Spinal cord (tissue), 10 donors: ENCODE measurements around the gene SRPX. TPM values are rescaled to one million over a fixed set of nuclear protein-coding genes. Genes with fewer than 3 reads are reported as not detected.

Experiments
- DNase-seq, 6 donors: peaks; one replicate each; pipeline versions ENCODE4 v3.0.0 to v3.0.0-alpha.2; 2013 to 2015; ENCODE audit warnings: low spot score in 6 of 6, low read depth in 4 of 6
- H3K27ac ChIP-seq: one replicate; pipeline ENCODE4 v1.5.1; 2013; ENCODE audit warnings: low read depth, low read length, control low read depth
- H3K27me3 ChIP-seq: one replicate; pipeline ENCODE4 v1.6.1; 2013; ENCODE audit warnings: low read length; ENCODE audit not compliant: control insufficient read depth, insufficient read depth
- H3K36me3 ChIP-seq: one replicate; pipeline ENCODE4 v1.6.1; 2013; ENCODE audit warnings: low read length; ENCODE audit not compliant: control insufficient read depth, insufficient read depth
- H3K4me1 ChIP-seq: one replicate; pipeline ENCODE4 v1.6.1; 2013; ENCODE audit warnings: low read length; ENCODE audit not compliant: control insufficient read depth, insufficient read depth
- H3K4me3 ChIP-seq: one replicate; pipeline ENCODE4 v1.5.1; 2013; ENCODE audit warnings: low read depth, low read length, control low read depth
- H3K9me3 ChIP-seq: one replicate; pipeline ENCODE4 v1.6.1; 2013; ENCODE audit warnings: low read length; ENCODE audit not compliant: control insufficient read depth, insufficient read depth
- WGBS: methylation state at CpG from one replicate; pipeline ENCODE4 v1.1.5; 2013; ENCODE audit warnings: missing lambda C conversion rate; ENCODE audit not compliant: insufficient coverage; 5-methylcytosine and 5-hydroxymethylcytosine counted together
- polyA plus RNA-seq, 2 donors: library from polyadenylated mRNA; unstranded; fragments of 120-200 nt; gene quantifications; one replicate each; pipeline ENCODE4 v1.2.1, GENCODE V29; 2013; ENCODE audit not compliant: insufficient read length in 2 of 2
- total RNA-seq, 2 donors: library from RNA; depleted of rRNA in 1 of 2; stranded (reverse); fragments of 120-200 nt in 1 of 2; fragments of >200 nt in 1 of 2; gene quantifications; one replicate each; pipeline versions ENCODE4 v1.2.3 to v1.2.4, GENCODE V29; 2013 to 2014
- donor health status: healthy.

The SRPX gene
- total and polyA plus RNA-seq, 4 donors, result 7.3 to 41.8 (median 25.7) TPM

- 55% methylated on average over 7 of the region's 7 CpGs for WGBS
- peak in 1 of 6 donors; percentile 40 for DNase-seq
- H3K4me1 ChIP-seq, result no peaks in the 10 kb centered on the region
- H3K27me3 ChIP-seq, result peaks cover 3% of the 10 kb centered on the region
- no peak overlapping the region for H3K27ac ChIP-seq
- H3K9me3 ChIP-seq, result no peaks in the 10 kb centered on the region
- no peaks in the 10 kb centered on the region for H3K36me3 ChIP-seq
- no peak overlapping the region for H3K4me3 ChIP-seq
These were observed 103.2 kb downstream of the SRPX start for GRCh38 chrX:38117485-38117884.

GRCh38 chrX:38116706-38117105 lies 104.0 kb downstream of the SRPX start:
- no peak overlapping the region for H3K27ac ChIP-seq
- H3K4me3 ChIP-seq, result no peak overlapping the region
- no peaks in the 10 kb centered on the region for H3K4me1 ChIP-seq
- H3K27me3 ChIP-seq, result peaks cover 3% of the 10 kb centered on the region
- H3K36me3 ChIP-seq, result no peaks in the 10 kb centered on the region
- WGBS, result no CpG with 5 or more reads among the region's 1 CpG
- no peaks in the 10 kb centered on the region for H3K9me3 ChIP-seq
- no peak for DNase-seq

- no peaks in the 10 kb centered on the region for H3K36me3 ChIP-seq
- no peak overlapping the region for H3K27ac ChIP-seq
- H3K9me3 ChIP-seq, result no peaks in the 10 kb centered on the region
- 60% methylated on average over 1 of the region's 4 CpGs for WGBS
- no peak overlapping the region for H3K4me3 ChIP-seq
- no peaks in the 10 kb centered on the region for H3K4me1 ChIP-seq
- DNase-seq, result no peak
- peaks cover 3% of the 10 kb centered on the region for H3K27me3 ChIP-seq
These were observed 108.1 kb downstream of the SRPX start for GRCh38 chrX:38112566-38112965.

GRCh38 chrX:38111196-38111595 lies 109.5 kb downstream of the SRPX start:
- WGBS, result 100% methylated on average over 1 of the region's 5 CpGs

GRCh38 chrX:38110231-38110630 lies 110.4 kb downstream of the SRPX start:
- WGBS, result 80% methylated on average over 1 of the region's 6 CpGs

More at GRCh38 chrX:38111196-38111595, 109.5 kb downstream of the SRPX start:
- no peaks in the 10 kb centered on the region for H3K4me1 ChIP-seq
- H3K9me3 ChIP-seq, result no peaks in the 10 kb centered on the region
- peaks cover 5% of the 10 kb centered on the region for H3K27me3 ChIP-seq
- no peak for DNase-seq
- no peak overlapping the region for H3K27ac ChIP-seq
- H3K4me3 ChIP-seq, result no peak overlapping the region
- no peaks in the 10 kb centered on the region for H3K36me3 ChIP-seq

DNA sequence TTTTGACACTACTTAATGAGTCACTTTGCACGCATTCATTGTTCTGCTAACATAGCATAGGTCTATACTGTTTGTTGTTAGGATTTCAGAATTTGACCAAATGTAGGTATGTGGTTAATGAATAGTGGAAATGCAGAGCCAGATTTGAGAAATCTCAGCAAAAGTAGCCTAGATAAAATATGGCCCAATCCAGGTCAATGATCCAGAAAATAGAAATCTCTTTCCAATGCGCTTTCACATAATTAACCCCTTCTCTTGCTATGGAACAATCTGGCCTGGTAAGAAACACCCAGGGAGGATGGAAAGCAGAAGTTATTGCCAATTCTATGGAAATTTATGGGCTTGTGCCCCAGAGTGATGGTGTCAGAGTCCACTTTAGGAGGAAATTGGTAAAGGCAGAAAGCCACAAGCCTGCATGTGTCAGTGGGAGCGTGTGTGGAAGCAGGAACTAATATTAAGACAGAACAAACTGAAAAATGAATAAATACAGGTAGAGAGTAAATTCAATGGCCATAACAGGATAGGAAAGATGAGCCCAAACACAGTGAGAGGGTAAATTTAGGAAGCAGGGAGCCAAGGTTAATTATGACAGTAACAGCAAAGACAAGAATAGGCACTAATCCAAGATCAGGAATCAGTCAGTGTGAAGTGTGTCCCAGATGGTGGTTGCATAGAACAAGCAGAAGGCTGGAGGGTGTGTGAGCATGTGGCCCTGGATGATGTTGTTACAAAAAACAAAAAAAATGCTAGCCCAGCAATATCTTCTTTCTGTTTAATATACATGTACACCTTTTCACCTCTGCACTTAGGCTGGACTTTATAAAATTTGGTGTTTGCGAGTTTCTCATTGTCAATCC lies 111.4 kb downstream of the SRPX start:
- 60% methylated on average over 2 of the region's 4 CpGs for WGBS
- DNase-seq, result peak in 2 of 6 donors; percentile 1 to 21
- peaks cover 5% of the 10 kb centered on the region for H3K27me3 ChIP-seq
- no peaks in the 10 kb centered on the region for H3K36me3 ChIP-seq
- no peak overlapping the region for H3K27ac ChIP-seq
- H3K4me1 ChIP-seq, result no peaks in the 10 kb centered on the region
- H3K9me3 ChIP-seq, result no peaks in the 10 kb centered on the region
- H3K4me3 ChIP-seq, result no peak overlapping the region

More at GRCh38 chrX:38110231-38110630, 110.4 kb downstream of the SRPX start:
- no peak overlapping the region for H3K4me3 ChIP-seq
- no peaks in the 10 kb centered on the region for H3K9me3 ChIP-seq
- peak in 1 of 6 donors; percentile 2 for DNase-seq
- no peaks in the 10 kb centered on the region for H3K4me1 ChIP-seq
- no peak overlapping the region for H3K27ac ChIP-seq
- peaks cover 5% of the 10 kb centered on the region for H3K27me3 ChIP-seq
- H3K36me3 ChIP-seq, result no peaks in the 10 kb centered on the region

DNA sequence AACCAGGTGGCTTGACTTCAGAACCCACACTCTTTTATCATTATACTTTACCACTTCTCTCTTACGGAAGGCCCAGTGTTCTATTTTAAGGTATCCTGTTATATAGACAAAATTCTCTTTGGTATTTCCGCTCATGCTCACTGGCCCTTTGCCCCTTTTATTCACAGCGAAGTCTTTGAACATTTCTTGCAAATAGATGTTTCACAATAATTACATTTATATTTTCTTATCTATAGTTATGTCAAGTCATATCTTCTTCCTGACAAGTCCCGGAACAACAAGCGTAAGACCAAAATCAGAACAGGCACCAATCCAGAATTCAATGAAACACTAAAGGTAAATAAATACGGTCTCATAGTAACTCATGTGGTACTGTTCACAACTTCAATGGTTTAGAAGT lies 112.3 kb downstream of the SRPX start:
- Histone ChIP-seq H3K4me3 (no peak overlapping the region), H3K27ac (no peak overlapping the region), H3K9me3 (no peaks in the 10 kb centered on the region), H3K27me3 (peaks cover 5% of the 10 kb centered on the region), H3K36me3 (no peaks in the 10 kb centered on the region), H3K4me1 (no peaks in the 10 kb centered on the region)
- no peak for DNase-seq
- no CpG with 5 or more reads among the region's 6 CpGs for WGBS

GRCh38 chrX:38106991-38107655 lies 113.5 kb downstream of the SRPX start:
- H3K27me3 ChIP-seq, result peaks cover 5% of the 10 kb centered on the region
- no peak overlapping the region for H3K4me3 ChIP-seq
- 69% methylated on average over 2 of the region's 6 CpGs for WGBS
- DNase-seq, result peak in 2 of 6 donors; percentile 1 to 46
- H3K4me1 ChIP-seq, result no peaks in the 10 kb centered on the region
- H3K27ac ChIP-seq, result no peak overlapping the region
- no peaks in the 10 kb centered on the region for H3K9me3 ChIP-seq
- H3K36me3 ChIP-seq, result no peaks in the 10 kb centered on the region

- Histone ChIP-seq H3K9me3 (no peaks in the 10 kb centered on the region), H3K4me1 (no peaks in the 10 kb centered on the region), H3K36me3 (no peaks in the 10 kb centered on the region), H3K4me3 (no peak overlapping the region), H3K27me3 (peaks cover 5% of the 10 kb centered on the region), H3K27ac (no peak overlapping the region)
- DNase-seq, result no peak
- WGBS, result 60% methylated on average over 2 of the region's 6 CpGs
These were observed 115.4 kb downstream of the SRPX start for GRCh38 chrX:38105216-38105725.
